NCI-H2227 treated with DMSO at 0.1 percent for 48 hours (cell line): ENCODE measurements around the gene SOWAHC.
"Not testable (repeated sequence)": the region's sequence is repeated elsewhere in the genome, so short reads cannot be mapped to it uniquely, and the experiment has no call there.

Source experiments
- DNase-seq: peaks from one replicate; lab custom pipeline; 2025; lab: John Stamatoyannopoulos, UW

SOWAHC gene

DNA sequence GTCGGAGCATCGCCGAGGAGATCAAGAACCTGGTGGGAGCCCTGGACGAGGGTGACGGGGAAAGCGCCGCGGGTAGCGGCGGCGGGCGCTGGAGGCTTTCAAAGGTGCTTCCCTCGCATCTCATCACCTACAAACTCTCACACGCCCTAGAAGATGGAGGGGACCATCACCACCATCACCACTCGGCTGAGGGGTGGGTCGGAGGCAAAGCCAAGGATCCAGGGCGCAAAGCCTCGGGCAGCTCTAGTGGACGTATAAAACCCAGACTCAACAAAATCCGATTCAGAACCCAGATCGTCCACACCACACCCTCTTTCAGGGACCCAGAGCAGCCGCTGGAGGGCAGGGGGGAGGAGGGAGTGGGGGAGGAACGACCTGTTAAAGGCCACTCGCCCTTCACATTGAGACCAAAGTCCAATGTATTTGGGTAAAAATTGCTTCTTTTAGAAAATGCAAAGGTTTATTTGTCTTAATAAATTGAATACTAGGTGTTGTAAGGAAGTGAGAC, 1.5 kb downstream of the SOWAHC start:
- no peak for DNase-seq

DNA sequence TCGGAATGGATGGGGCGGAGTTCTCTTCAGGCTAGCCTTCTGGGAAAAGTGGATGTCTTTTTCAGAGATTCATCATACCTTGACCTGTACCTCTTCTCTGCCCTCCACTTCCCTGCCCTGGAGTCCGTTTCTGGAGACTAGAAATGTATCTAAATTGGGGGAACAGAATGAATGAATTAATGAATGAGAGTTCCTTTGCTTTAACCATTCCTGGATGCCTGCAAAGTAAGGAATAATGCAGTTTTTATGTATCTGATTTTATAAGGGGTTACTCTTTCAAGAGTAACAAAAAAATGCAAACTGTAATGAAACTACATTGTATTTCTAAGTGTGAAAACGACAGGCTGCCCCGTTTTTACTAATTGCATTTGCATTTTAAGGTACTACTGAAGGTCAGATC, 2.0 kb downstream of the SOWAHC start:
- DNase-seq: no peak

DNA sequence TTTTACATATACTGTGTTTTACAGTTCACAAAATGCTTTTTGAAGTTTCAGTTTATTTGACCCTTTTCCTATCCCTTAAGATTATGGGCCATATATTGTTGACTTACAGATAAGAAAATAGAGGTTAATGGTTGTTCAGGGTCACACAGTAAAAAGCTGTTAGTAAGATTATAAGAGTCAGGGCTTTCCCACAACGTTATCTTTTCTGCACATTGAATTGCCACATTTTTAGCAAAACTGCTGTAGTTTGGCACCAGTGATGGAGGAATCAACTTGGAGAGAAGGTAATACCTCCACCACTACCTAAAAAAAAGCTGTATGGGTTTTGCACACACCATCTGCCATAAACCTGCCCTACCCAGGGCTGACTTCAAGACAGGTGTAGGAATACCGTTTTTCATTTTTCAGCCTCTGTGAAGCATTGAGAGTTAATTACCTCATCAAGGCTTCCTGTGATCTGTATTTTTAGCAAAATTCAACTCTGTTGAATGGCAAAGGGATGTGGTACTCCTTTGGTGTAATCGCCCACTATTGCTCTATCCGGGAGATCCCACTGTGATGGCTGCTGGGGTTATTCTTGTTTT, 5.0 kb downstream of the SOWAHC start:
- no peak for DNase-seq

DNA sequence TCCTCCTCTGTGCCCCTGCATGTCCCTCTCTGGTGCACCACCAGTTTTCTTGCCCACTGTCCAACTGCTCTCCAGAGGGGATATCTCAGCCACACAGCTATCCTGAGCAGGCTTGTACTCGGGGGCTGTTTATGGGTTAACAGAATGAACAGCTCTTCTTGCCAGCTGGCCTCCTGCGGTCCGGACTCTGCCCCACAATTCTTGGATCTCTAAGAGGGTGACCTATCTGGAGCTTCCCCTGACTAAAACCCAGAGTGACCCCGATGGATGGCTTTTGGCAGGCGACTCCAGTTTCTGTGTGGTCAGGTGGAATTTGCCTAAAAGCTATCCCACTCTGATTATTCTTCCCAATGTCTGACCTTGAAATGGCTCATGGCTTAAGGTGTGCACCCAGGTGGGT, 9.1 kb downstream of the SOWAHC start:
- DNase-seq: no peak

DNA sequence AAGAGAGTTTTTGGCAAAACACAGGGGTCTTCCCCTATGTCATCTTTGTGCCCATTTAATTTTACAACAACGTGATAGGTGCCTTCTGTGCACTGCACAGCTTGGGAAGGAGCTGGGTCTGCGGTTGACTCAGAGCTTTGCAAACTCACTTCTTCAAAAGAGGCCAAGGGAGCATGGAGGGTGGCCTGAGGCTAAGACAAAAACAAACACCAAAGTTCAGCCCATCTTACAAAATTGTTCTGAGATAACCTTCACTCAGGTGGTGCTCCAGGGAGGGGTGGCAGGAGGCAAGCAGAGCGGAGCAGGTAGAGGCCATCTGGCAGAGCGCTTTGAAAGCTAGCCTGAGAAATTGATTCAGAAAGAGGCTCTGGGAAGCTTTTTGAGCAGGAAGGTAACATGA, 9.8 kb downstream of the SOWAHC start:
- DNase-seq: no peak

DNA sequence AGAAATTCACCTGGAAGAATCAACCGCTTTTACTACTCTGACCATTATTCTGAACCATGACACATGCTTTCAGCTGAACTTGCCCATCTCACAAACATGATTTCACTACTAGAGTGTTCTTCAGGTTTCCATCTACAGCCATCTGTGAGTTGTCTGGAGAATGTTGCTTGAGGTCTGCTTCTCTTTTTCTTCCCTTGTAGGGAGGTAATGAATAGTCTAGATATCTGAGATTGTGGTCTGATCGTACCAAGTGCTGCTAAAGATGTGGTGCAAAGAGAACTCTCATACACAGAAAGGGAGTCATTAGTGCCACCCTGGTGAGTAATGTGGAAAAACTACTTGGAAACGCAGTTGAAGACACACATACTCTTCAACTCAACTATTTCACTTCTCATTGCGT, 10.2 kb downstream of the SOWAHC start:
- DNase-seq: no peak

DNA sequence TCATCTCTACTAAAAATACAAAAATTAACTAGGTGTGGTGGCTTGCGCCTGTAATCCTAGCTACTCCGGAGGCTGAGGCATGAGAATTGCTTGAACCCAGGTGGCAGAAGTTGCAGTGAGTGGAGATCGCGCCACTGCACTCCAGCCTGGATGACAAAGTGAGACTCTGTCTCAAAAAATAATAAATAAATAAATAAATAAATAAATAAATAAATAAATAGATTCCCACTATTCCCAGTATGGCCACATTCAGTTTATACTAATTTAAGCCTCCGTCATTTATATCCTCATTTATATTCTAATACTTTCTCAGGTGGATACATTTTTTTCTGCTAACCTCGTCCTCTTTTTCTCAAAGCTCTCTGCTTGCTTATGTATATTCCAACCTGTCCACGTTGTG, 14.2 kb downstream of the SOWAHC start:
- not testable (repeated sequence) for DNase-seq

DNA sequence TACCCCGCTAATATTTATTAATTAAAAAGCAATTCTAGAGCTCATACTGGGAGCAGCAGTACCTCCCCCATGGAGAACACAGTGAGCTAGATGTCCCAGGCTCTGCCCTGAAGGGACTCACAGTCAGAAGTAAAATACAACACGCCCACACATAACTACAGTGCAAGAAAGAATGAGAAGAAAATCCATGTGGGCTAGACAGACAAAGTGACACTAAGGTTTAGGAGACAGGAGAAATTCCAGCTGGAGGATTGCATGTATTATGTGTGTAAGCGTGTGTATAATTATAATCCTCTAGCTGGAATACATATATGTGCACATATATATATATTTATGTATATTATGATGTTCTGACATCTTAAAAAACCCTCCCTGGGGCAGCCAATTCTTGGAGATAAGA, 15.7 kb downstream of the SOWAHC start:
- DNase-seq: no peak

DNA sequence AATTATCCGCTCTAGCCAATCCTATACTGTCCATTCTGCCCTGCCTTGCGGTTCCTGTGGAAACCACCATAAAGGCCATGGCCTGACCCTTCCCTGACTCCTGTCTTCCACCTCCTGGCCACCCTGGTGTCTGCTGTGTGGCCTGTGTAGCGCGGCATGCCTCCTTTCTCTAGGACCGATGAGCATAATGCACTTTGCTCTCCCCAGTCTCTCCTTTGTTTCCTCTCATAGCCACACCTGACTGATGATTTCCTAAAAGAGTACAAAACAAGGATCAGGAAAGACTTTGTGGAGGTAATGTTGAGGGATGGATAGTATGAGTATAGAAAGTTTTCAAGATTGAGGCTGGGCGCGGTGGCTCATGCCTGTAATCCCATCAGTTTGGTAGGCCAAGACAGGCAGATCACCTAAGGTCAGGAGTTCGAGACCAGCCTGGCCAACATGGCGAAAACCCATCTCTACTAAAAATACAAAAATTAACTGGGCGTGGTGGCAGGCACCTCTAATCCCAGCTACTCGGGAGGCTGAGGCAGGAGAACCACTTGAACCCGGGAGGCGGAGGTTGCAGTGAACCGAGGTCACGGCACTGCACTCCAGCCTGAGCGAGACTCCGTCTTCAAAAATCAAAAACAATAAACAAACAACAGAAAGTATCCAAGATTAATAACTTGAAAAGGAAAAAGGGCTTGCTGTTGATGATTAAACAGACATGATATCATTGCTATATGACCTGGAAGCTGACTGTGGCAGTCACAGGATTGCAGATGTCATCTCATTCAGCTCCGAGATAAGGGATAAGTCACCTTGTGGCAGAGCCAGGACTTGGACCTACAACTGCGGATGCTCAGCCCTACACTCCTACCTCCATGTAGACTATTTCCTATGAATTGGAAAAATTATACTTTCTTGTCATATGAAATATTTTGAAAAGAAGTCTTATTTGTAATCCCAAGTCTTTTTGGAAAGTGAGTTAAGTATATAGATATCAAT, 16.6 kb downstream of the SOWAHC start:
- DNase-seq: no peak

DNA sequence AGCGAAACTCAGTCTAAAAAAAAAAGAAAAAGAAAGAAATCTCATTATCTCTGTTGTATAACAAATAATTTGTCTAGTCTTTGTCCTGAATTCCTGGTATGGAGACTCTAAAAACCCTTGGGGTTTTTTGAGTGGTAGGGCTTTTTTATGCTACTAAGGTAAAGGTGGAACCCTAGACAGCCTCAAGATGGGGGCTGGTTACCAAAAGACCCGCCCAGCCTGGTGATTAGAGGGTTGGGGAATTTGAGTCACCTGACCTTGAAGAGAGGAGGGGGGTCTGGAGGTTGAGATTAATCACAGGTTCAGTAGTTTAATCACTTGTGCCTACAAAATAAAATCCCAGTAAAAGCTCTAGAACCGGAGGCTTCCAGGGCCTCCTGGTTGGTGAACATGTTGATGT, 17.6 kb downstream of the SOWAHC start:
- DNase-seq: no peak

DNA sequence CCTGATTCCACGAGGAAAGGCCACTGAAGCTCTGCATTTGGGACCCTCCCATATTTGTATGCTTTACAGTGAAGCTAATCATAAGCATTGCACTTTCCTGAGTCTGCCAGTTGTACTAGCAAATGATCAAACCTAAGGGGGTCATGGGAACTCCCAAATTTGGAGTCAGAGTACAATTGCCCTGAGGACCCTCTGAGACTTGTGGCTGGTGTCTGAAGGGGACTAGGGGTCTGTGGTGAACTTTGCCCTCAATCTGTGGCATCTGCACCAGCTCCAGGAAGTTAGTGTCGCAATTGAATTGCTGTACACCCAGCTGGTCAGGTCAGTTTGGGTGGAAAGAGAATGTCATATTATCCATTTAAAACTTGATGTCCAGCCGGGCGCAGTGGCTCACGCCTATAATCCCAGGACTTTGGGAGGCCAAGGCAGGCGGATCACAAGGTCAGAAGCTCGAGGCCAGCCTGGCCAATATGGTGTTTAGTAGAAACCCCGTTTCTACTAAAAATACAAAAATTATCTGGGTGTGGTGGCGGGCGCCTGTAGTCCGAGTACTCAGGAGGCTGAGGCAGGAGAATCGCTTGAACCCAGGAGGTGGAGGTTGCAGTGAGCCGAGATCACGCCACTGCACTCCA, 18.1 kb downstream of the SOWAHC start:
- no peak for DNase-seq

DNA sequence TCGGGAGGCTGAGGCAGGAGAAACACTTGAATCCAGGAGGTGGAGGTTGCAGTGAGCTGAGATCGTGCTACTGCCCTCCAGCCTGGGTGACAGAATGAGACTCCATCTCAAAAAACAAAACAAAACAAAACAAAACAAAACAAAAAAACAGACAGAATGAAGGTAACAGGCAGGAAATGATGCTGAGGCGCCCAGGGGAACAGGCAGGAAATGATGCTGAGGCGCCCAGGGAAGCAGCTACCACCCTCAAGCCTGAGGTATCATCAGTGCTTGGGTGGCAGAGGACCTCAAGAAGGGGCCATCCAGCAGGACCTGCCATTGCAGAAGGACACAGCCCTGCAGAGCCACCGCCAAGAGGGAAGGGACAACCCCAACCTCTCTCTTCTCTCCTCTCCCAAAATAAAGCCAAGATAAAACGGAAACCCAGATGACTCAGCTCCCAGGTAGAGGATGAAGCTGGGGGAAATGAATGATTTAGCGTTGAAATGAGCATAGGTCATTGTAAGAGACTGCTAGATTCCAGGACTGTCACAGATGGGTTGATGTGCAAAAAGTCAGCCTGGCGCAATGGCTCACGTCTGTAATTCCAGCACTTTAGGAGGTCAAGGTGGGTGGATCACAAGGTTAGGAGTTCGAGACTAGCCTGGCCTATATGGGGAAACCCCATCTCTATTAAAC, 19.3 kb downstream of the SOWAHC start:
- no peak for DNase-seq

DNA sequence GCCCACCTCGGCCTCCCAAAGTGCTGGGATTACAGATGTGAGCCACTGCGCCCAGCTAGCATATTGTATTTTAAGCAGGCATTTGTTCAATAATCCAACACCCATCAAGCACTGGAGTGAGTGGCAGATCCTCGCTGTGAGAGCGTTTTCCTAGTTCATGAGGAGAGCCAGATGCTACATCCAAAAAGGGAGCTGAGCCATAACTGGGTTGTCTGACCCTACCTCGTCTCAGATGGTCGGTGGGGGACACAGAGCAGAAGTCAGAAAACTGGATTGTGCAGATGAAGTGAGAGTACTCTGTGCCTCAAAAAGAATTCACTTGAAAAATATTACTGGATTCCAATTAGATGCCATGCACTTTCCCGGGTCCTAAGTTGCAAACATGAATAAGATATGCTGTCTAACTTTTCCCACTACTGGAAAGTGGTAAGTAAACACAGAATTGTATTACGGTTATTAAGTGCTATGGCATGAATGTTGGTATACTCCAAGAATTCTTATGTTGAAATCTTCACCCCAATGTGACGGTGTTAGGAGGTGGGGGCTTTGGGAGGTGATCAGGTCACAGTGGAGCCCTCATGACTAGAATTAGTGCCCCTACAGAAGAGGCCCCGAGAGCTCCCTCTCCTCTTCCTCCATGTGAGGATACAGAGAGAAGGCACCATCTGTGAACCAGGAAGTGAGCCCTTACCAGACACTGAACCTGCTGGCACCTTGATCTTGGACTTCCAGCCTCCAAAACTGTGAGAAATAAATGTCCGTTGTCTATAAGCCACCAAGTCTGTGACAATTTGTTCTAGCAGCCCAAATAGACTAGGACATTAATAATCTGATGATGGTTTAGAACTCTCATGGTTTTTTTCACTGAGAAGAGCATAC, 21.5 kb downstream of the SOWAHC start:
- DNase-seq: no peak

DNA sequence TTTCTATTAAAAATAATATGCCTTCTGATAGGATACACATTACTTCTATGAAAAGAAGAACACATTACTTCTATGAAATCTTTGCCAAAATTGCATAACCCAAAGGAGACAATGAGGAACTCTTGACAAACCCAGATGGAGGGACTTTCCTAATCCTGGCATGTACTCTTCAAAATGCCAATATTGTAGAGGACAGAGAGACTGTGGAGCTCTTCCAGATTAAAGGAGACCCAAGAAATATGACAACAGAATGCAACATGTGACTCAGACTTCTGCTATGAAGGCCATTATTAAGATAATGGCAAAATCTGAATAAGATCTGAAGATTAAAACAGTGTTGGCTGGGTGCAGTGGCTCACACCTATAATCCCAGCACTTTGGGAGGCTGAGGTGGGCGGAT, 22.2 kb downstream of the SOWAHC start:
- no peak for DNase-seq

DNA sequence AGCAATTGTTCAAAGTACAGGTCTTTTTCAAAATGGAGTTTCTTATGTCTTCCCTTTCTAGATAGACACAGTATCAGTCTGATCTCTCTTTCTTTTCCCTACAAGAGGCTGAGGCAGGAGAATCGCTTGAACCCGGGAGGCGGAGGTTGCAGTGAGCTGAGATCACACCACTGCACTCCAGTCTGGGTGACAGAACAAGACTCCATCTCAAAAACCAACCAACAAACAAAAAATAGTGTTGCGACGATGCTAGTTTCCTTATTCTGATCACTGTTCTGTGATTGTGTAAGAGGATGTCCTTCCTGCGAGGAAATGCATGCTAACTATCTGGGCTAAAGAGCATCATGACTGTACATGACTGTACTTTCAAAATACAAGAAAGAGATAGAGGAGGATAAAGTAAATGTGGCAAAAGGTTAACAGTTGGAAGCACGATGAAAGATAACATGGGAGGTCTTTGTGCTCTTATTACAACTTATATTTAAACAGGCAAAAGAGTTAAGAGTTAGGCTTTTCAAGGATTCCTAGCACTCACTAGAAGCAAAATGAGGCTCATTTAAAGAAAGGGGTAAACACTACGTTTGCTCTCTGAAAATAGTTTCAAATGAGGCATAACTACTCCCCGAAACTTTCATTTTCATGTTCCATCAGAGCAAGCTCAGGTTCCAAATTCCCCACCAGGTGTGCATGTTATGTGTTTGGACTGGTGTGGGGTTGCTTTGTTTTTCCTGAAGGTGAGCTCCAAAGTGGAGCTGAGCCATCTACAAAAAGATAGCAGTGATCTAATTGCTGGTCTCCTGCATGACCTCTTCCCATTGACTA, 23.8 kb downstream of the SOWAHC start:
- no peak for DNase-seq

DNA sequence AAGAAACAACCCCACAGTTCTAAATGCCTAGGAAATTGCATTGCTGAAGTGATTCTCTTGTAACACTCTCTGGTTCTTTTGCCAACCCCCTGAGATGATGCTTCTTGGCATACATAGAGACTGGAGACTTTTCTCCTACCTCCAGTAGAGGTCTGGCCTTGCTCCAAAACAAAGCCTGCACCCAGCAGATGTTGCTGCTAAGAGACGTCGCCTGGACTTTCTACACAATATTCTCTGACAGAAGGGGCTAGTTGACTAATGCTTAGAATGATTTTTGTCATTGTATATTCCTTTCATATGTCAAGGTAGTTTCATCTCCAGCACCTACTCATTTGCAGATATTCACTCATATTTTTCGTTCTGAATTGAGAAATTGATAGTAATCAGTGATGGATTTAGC, 24.6 kb downstream of the SOWAHC start:
- no peak for DNase-seq

DNA sequence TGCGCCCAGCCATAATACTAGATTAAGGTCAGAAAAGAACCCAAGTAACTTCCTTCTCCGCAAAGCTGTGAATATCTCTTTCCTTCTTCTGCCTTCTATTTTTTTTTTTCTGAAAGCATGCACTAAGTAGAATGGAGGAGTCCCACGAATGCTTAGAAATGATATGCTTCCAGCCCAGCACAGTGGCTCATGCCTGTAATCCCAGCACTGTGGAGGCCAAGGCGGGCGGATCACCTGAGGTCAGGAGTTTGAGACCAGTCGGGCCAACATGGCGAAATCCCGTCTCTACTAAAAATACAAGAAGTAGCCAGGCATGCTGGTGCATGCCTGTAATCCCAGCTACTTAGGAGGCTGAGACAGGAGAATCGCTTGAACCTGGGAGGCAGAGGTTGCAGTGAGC, 25.8 kb downstream of the SOWAHC start:
- not testable (repeated sequence) for DNase-seq

DNA sequence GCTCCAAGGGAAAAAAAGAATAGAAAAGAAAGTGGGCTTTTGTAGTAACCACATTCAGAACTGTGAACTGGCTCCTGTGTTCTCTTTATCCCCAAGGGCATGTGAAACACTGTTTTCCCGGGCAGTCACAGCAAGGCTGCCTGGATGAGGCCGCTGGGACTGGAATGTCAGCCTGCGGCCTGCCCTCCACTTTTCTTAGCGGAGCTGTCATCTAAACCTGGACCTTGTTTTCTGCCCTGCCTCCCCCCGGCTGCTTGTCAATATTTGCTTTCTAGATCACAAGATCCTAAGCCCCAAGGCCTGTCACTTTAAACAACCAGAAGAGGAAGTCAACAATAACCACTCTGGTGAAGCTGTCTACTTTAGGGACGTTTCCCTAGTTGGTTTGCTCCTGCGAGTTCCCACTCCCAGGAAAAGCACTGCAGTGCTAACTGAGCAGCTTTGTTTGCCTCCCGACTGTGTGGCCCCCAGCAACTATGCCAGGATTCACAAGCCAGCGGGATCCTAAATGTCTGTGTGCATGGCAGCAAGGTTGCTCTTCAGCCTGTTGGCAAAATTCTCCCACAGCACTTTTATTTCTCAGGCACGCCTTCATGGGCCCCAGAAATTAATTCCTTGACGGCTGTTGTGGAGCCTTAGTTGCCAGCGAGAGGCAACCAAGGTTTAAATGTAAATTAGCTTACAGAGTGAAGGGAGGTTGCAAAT, 30.6 kb downstream of the SOWAHC start:
- no peak for DNase-seq

DNA sequence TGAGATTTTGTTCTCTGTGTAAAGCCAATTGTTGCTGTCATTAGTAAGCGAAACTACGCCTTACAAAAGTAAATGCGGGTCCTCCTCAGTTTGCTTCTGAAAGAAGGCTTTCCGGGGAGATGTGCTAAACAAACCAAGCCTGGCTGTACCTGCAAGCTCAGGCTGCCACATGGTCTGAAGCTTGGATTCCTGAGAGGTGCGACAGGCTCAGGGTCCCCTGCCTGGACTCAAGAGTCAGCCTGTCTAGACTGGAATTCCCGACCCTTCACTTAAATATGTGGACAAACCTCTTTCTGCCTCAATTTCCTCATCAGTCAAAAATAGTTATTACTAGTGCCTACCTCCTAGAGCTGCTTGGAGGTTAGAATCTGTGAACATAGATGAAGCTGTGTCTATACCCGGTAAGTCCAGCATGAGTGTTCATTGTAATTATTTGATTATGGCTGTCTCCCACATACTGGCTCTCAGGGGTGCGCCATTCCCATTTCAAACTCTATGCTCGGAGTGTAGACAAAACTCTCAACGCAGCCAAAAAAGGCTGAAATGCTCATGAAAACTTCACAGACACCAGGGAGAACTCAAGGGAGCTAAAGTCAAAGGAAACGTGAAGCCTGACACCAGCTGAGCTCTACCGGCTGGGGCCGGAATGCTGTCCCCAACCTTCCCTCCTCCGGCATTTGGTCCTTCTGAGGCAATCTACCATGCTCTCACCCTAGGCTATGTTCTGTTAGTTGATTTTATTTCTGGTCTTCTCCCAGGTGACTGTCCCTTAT, 31.4 kb downstream of the SOWAHC start:
- DNase-seq: no peak
